ENCODE results near the gene MYO1F. TPM values are rescaled to one million over a fixed set of nuclear protein-coding genes. Genes with fewer than 3 reads are reported as not detected.

Gene MYO1F
- total and polyA plus RNA-seq, 10 of the 15 experiments (the other 5 are each of a cell fraction or from before 2014, with no cell fraction given): 3.5 to 49.4 (median 31.3) TPM

DNA sequence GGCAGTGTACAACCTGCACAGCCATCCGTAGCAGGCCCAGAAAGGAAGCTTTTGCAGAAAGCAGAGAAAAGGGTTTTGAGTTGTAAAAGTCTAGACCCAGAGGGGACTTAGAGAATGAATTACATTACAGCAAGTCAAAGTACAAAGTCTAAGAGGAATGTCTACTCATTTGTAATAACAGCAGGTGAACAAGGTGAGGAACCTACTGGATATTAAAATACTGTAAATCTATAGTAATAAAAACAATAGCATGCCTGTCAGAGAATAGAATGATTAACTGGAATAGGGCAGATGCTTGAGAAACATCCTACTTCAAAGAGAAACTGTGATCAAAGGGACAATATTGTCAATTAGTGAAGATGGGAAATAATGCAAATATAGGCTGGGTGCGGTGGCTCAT is 45.0 kb downstream of the MYO1F start (continued):
- TF ChIP-seq, protein P1, sequence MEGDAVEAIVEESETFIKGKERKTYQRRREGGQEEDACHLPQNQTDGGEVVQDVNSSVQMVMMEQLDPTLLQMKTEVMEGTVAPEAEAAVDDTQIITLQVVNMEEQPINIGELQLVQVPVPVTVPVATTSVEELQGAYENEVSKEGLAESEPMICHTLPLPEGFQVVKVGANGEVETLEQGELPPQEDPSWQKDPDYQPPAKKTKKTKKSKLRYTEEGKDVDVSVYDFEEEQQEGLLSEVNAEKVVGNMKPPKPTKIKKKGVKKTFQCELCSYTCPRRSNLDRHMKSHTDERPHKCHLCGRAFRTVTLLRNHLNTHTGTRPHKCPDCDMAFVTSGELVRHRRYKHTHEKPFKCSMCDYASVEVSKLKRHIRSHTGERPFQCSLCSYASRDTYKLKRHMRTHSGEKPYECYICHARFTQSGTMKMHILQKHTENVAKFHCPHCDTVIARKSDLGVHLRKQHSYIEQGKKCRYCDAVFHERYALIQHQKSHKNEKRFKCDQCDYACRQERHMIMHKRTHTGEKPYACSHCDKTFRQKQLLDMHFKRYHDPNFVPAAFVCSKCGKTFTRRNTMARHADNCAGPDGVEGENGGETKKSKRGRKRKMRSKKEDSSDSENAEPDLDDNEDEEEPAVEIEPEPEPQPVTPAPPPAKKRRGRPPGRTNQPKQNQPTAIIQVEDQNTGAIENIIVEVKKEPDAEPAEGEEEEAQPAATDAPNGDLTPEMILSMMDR (IDR thresholded peaks at IDR 0.05 in 2 of 3, conservative IDR thresholded peaks at IDR 0.05 in 1 of 3; ENCODE audit: control insufficient read depth in 2 of 3, extremely low read depth in 1 of 3, insufficient read depth in 1 of 3, low read depth in 3 of 3, low read length in 3 of 3): no peak
- TF ChIP-seq BHLHE40 (IDR thresholded peaks at IDR 0.05; ENCODE audit: borderline replicate concordance in 1 of 2, low read depth in 2 of 2, low read length in 1 of 2) (no peak), POLR2AphosphoS2 (IDR thresholded peaks at IDR 0.05; ENCODE audit: low read depth, low read length) (no peak), CREB1 (IDR thresholded peaks at IDR 0.05; ENCODE audit: low read depth) (no peak)

DNA sequence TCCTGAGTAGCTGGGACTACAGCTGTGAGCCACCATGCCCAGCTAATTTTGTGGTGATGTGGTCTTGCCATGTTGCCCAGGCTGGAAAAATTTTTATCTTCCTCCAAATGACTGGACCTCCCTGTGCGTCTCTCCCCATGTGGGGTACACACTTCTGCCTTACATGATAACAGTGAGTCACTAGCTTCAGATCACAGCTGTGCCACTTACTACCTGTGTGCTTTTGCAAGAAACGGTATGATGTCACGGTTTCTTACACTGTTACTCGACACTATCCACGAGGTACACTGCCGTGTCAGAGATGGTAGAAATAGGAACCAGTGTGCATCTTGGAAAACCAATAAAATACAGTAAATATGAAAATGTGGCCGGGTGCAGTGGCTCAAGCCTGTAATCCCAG is 45.8 kb downstream of the MYO1F start:
- ChIA-PET SMC1A (ENCODE audit: uncharacterized antibody, unreplicated experiment) (interaction anchor here (1.2 kb wide), 1 partner anchor 39 kb away, joined by 3 read pairs; no protein-coding TSS in a partner anchor), POLR2A (no interaction called here), RAD21 (ENCODE audit: unreplicated experiment) (no interaction called here), CTCF (no interaction called here)
- ATAC-seq (no peak), DNase-seq (ENCODE audit: low read depth, low spot score) (no peak), FAIRE-seq (no peak)
- H4K20me1 ChIP-seq (ENCODE audit: control insufficient read depth, insufficient read depth): no peaks in the 10 kb centered on the region
- TF ChIP-seq MEF2B (IDR thresholded peaks at IDR 0.05; ENCODE audit: partially characterized antibody, poor library complexity, severe bottlenecking): no peak
- TF ChIP-seq DPF2 (IDR thresholded peaks at IDR 0.05): no peak
- TF ChIP-seq ZNF384 (IDR thresholded peaks at IDR 0.05; ENCODE audit: borderline replicate concordance, low read depth, low read length): no peak
- no peak for TF ChIP-seq CREB1 (IDR thresholded peaks at IDR 0.05; ENCODE audit: low read depth)
- TF ChIP-seq, protein P2, sequence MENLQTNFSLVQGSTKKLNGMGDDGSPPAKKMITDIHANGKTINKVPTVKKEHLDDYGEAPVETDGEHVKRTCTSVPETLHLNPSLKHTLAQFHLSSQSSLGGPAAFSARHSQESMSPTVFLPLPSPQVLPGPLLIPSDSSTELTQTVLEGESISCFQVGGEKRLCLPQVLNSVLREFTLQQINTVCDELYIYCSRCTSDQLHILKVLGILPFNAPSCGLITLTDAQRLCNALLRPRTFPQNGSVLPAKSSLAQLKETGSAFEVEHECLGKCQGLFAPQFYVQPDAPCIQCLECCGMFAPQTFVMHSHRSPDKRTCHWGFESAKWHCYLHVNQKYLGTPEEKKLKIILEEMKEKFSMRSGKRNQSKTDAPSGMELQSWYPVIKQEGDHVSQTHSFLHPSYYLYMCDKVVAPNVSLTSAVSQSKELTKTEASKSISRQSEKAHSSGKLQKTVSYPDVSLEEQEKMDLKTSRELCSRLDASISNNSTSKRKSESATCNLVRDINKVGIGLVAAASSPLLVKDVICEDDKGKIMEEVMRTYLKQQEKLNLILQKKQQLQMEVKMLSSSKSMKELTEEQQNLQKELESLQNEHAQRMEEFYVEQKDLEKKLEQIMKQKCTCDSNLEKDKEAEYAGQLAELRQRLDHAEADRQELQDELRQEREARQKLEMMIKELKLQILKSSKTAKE (IDR thresholded peaks at IDR 0.05; ENCODE audit: low read depth, poor library complexity, severe bottlenecking): no peak
- TF ChIP-seq IRF4 (IDR thresholded peaks at IDR 0.05; ENCODE audit: low read depth, low read length): no peak
- TF ChIP-seq NFYB (IDR thresholded peaks at IDR 0.05; ENCODE audit: insufficient read depth, low read depth, low read length): no peak
- no peak for TF ChIP-seq MTA3 (IDR thresholded peaks at IDR 0.05; ENCODE audit: borderline replicate concordance, low read length)
- no peak for TF ChIP-seq SMARCA5 (IDR thresholded peaks at IDR 0.05)
- TF ChIP-seq RAD21 (IDR thresholded peaks at IDR 0.05; ENCODE audit: insufficient read depth, low read depth, low read length): no peak
- TF ChIP-seq, protein P3, sequence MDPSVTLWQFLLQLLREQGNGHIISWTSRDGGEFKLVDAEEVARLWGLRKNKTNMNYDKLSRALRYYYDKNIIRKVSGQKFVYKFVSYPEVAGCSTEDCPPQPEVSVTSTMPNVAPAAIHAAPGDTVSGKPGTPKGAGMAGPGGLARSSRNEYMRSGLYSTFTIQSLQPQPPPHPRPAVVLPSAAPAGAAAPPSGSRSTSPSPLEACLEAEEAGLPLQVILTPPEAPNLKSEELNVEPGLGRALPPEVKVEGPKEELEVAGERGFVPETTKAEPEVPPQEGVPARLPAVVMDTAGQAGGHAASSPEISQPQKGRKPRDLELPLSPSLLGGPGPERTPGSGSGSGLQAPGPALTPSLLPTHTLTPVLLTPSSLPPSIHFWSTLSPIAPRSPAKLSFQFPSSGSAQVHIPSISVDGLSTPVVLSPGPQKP (IDR thresholded peaks at IDR 0.05; ENCODE audit: low read depth, low read length): no peak
- TF ChIP-seq NBN (IDR thresholded peaks at IDR 0.05): no peak
- TF ChIP-seq ZBED1 (IDR thresholded peaks at IDR 0.05; ENCODE audit: borderline replicate concordance): no peak
- TF ChIP-seq IKZF2 (IDR thresholded peaks at IDR 0.05): no peak
- TF ChIP-seq WRNIP1 (IDR thresholded peaks at IDR 0.05; ENCODE audit: borderline replicate concordance, low read depth, low read length): no peak
- H3K9me3 ChIP-seq (replicated peaks; ENCODE audit: control insufficient read depth, insufficient read depth, low read length): no peaks in the 10 kb centered on the region; the same call in 2 of the 3 replicates
- intact Hi-C loops (cut with micrococcal nuclease; ENCODE audit: unreplicated experiment) (no loop called here), in situ Hi-C loops (cut with MboI) (no loop called here)
- H3K4me2 ChIP-seq (ENCODE audit: control insufficient read depth, insufficient read depth): no peak overlapping the region
- H3K4me3 ChIP-seq: no peak overlapping the region
- H3K27ac ChIP-seq (ENCODE audit: control insufficient read depth, insufficient read depth): no peak overlapping the region
- no peaks in the 10 kb centered on the region for H3K36me3 ChIP-seq (ENCODE audit: control insufficient read depth in 2 of 2, insufficient read depth in 2 of 2, low read length in 1 of 2)
- no peak overlapping the region for H2AFZ ChIP-seq (ENCODE audit: control insufficient read depth, low read depth, low read length)
- WGBS (ENCODE audit: insufficient coverage, insufficient replicate concordance, low lambda C conversion rate, missing lambda C conversion rate): 69% methylated on average over 7 of the region's 7 CpGs
- H3K9ac ChIP-seq (ENCODE audit: control insufficient read depth, insufficient read depth, low read length): no peak overlapping the region
- no peaks in the 10 kb centered on the region for H3K27me3 ChIP-seq (replicated peaks in 1 of 2; ENCODE audit: control insufficient read depth in 2 of 2, insufficient read depth in 2 of 2, low read length in 1 of 2)
- no TSS peak for BruUV-seq (replicated peaks)
- H3K79me2 ChIP-seq (ENCODE audit: control insufficient read depth, insufficient read depth, low read length): no peaks in the 10 kb centered on the region
- H3K4me1 ChIP-seq (ENCODE audit: control insufficient read depth, insufficient read depth, low read length): no peaks in the 10 kb centered on the region
